Measurements from ENCODE around the gene DCLK1.

DCLK1 gene

GRCh38 chr13:35898041-35898440 is 233.1 kb downstream of the DCLK1 start:
- DNase-seq (ENCODE audit: low spot score): no peak

- no peak for DNase-seq (ENCODE audit: low spot score)
Measured at GRCh38 chr13:35894636-35895035, 236.5 kb downstream of the DCLK1 start.

- DNase-seq (ENCODE audit: low spot score): no peak
Measured at GRCh38 chr13:35892837-35893814, 238.1 kb downstream of the DCLK1 start.

DNA sequence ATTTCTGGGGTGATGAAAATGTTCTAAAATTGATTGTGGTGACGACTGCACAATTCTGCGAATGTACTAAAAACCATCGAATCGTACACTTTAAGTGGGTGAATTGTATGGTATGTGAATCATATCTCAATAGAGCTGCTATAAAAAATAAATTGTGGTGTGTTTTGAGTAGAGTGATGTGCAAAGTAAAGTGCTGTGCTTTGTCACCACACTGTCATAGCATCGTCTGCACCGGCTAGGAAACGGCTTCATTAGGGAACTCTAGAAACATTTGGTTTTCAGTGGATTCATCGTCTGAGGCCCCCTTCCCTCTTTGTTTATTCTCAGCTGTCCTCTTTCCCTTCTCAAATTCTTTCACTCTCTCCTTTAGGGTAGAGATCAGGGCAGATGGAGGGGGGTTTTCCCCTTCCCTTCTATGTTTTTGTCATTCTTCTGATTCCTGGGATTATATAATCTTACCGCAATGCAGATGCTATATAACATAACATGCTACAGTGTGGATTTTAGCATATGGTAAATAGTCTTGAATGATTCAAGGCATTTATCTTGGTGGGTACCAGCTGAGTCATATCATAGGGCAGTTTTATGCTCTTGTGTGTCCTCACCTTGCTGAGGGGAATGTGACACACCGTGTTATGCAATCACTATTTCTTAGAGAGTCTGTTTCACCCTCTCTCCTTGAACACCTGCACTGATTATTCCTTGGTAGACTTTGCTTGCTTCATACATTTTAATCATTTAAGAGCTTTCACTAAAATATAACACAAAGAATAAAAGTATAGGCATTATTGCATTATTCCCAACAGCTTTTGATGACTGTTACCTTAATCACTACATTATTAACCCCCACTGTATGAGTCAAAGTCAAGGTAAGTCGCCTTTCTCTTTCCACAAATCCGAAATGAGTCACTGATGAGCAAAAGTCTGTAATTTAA is 239.4 kb downstream of the DCLK1 start:
- DNase-seq (ENCODE audit: low spot score): no peak

DNA sequence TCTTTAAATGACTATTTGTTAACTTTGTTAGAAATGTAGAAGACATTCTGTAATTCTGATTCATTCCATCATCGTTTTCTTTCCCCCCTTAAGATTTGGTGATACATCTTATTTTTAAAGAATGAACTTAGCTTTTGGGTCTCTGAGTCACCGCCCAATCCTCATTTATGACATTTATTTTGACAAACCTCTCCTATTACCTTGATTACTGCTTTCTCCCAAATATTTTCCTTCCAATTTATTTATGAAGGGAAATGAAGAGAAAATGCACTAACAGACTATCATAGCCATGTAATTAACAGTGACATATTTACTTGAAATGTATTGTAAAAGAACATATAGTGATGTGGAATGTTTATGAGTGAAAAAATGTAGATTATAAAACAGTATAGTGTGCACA is 241.6 kb downstream of the DCLK1 start:
- DNase-seq (ENCODE audit: low spot score): no peak

DNA sequence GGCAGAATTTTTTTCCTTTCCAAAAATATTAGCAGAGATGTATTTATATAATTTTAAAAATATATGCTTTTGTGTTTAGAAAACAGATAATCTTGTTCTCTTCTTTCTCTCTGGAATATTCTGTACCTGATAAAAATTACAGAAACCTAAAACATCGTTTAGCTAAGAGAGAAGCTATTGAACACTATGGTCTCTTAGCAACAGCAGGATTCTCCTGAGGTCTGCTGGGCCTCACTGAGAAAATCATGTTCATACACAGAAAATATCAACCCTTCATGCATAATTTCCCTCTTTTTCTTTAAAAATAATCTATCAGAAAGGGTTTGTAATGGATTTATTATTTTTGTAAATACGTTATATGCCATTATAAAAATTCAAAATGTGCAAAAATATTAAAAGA is 242.2 kb downstream of the DCLK1 start:
- DNase-seq (ENCODE audit: low spot score): no peak

DNA sequence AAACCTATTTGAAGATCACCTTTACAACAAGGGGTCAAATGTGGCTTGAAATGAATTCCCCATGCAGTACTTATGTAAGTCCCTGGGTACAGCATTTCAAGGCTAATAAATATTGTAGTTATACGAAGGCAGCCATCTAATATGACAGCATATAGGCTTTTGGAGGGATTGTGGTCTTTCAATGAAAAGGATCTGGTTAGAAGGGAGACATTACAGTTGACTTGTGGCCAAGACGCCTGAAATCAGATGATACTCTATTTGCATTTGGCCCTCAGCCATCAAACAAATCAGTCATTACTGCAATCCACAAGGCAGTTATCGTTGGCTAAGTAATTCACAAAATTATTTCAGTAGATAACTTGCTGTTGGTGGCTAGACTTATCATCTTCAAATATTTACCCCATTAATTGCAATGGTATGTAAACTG is 242.7 kb downstream of the DCLK1 start:
- DNase-seq (ENCODE audit: low spot score): no peak

DNA sequence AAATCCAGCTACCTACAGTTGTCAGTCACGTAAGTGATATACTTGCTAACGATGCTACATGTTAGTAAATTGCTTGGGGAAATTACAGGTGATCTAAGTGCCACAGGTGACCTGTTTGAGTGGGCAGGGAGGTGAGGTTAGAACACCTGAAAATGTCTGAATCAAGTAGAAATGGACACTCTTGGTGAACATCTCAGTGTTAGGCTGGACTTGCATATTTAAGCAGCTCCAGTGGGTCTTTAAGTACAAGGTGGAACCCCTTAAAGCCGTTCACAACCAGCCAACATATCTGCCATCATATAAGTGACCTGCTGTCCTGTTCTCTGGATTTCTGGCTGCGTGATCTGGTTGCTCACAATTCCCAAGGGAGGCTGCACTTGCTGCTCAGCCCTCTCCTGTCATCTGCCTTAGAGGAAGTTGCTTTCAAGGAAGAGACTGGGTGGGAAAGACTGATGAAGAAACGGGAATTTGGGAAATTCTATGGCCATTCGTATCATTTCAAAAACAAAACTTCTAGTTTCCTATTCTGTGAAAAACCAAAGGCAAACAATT is 244.0 kb downstream of the DCLK1 start:
- DNase-seq (ENCODE audit: low spot score): no peak

- no peak for DNase-seq (ENCODE audit: low spot score)
Measured at GRCh38 chr13:35886332-35887114, 244.7 kb downstream of the DCLK1 start.

DNA sequence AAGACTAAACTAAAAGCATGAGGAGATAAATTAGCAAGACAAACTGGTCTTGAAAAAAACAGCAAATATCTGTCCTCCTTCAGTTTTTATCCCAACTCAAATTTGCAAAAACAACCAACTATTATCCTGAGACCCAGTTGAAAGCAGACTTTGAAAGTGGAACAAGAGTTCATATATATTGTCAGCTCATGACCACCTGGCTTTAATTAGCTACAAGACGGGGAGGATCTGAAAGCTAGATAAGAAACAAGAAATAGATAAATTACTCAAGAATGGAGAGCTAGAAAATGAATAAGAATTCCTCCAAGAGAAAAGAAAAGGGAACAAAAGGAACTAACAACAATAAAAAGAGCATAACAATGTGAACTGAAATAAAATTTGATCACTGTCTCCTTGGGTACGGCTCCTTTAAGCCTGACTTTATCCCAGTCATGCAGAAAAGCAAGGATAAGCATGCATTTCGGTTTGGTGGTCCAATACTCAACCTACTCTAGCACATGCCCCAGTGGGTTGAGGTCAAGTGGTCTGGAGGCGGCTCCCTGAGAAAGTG is 246.9 kb downstream of the DCLK1 start:
- no peak for DNase-seq (ENCODE audit: low spot score)

DNA sequence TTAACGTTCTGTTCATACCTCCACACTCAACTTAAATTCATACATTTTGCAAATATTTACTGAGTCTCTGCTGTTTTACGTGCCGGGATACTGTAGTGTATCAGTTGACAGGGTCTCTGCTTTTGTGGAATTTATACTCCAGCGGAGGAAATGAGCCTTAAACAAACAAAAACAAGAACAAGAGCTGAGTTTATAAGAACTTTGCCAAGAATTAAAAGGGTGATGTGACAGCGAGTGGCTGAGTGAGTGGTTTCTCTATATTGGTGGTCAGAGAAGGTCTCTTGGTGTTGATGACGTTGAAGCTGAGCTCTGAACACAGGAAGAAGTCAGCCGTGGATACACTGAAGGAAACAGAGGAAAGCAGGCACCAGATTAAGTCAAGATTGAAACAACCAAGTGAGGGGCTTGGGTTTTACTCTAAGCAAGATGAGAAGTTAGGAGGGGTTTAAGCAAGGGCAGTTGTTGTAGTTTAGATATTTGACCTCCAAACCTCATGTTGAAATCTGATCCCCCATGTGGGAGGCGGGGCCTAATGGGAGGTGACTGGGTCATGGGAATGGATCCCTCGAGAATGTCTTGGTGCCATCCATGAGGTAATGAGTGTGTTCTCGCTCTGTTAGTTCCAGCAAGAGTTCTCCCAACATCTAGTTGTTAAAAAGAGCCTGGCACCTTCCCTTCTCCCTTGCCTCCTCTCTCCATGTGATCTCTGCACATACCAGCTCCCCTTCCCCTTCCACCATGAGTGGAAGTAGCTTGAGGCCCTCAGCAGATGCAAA is 248.3 kb downstream of the DCLK1 start:
- DNase-seq (ENCODE audit: low spot score): no peak

GRCh38 chr13:35881360-35881759 is 249.8 kb downstream of the DCLK1 start:
- DNase-seq (ENCODE audit: low spot score): no peak

DNA sequence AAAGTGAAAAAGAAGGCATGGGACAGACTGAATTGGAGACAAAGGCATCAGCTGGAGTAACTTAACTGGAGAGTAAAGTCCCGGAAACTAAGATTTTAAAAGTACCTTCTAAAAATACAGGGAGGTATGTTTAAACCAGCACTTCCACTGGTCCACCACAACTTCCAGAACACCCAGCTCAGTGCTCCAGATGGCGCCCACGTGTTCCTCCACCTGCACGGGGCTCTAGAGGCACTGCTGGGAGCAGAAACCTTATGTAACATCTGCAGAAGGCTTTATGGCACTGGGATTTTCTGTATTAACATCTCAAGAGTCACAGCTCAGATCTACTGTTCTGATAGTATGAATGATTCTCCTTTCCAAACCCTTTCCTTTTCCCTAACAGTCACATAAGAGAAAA is 252.1 kb downstream of the DCLK1 start:
- DNase-seq (ENCODE audit: low spot score): no peak

DNA sequence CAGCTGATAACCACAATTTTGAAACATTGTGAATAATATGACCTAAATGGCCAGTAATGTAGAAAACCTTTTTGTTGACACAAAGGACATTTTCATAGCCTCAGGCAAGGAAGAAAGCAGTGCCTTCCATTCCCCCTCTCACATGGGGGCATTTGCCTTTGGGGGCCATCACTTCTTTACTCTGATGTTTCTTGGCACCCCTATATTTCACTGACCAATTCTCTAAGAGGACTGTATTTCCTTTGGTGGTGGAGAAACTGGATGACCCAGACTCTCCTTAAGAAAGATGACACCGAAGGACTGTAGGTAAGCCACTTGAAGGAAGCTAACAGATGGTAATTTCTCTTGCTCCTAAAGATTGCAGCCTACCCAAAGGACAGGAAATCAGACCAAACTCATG is 254.6 kb downstream of the DCLK1 start:
- DNase-seq (ENCODE audit: low spot score): no peak

GRCh38 chr13:35874704-35875103 is 256.5 kb downstream of the DCLK1 start:
- no peak for DNase-seq (ENCODE audit: low spot score)

DNA sequence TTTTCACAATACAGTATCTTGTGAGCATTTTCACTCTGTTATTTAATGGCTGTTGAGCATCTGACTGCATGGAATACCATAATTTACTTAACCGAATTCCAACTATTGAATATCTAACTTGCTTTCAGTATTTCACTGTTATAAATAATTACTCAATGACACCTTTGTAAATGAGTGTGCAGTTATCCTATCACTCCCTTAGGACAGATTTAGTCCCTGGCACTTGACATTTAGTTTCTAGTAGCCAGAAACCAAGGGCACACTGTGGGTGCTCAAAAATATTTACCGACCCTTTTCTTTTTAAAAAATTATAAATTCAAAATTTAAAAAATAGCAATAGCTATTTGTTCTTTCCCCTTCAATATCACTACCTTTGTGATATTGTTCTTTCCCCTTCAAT is 258.8 kb downstream of the DCLK1 start:
- DNase-seq (ENCODE audit: low spot score): no peak

DNA sequence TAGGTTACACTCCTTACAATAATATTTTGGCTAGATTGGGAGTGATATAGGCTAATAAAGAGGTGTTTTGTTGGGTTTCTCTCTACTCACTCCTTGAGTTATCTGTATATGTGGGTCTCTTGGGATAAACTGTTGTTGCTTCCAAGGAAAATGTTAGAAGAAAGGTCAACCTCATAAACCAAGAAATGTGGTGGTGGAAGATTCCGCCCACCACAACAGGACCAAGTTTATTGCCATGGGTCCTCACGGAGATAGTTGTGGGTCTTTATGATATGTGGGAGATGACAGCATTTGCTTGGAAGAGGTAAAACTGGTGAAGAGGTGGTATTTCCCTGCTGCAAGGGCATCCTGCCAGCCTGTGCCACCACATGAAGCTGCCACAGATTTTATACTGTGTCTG is 259.6 kb downstream of the DCLK1 start:
- DNase-seq (ENCODE audit: low spot score): no peak

- no peak for DNase-seq (ENCODE audit: low spot score)
Measured at GRCh38 chr13:35866801-35867200, 264.4 kb downstream of the DCLK1 start.

DNA sequence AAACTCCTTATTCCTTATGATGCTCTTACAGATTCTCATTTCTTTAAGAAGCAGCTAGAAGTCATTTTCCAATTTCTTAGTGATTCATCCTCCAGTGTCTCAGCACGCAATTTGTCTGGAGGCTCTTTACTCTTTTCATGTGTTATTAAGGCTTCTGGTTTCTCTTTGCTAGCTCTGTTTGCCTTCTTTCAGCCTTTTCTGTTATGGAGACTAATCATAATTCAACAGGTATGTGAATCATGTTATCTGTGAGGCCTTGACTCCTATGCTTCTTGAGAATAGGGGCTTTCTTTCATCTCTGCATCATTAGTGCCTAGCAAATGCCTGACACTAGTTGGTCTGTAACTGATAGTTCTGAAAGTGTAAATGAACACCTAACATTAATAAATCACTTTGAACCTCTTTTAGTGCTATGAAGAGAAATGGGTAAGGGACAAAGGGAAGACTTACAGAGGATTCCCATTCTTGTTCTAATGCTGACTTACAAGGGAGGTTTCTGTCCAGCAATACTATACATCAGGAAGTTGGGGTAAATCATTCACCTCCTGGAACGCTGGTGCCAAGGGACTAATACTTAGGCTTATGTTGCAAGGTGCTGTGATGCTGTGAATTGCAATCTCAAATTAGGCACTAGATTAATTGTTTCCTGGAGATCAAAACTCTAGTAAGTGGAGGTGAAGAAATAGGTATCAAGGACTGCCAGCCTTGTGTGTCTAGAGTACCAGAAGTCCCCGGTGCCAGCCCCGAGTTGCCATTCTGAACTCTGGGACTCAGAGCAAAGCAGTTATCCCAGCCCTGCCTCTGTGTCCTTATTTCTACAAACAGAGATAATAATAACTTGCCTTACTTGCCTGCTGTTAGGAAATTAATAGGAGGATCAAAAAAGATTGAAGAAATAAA is 265.6 kb downstream of the DCLK1 start:
- no peak for DNase-seq (ENCODE audit: low spot score)

DNA sequence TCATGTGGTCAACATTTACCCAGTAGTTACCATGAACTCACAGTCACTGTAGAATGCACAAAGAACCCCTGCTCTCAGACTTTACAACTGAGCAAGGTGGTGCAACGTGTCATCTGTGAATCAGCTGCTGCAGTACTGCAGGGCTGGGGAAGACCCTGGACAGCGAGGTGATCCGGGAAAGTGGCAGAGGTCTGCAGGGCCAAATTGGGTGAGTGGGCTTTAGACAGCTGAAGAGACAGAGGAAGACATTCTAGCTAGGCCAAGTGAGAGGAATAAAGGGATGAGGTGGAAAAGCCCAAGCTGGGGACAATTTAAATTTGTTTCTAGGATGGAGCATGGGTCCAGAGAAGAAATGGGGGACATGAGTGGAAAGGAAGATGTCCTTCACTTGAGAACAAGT is 270.5 kb downstream of the DCLK1 start:
- DNase-seq (ENCODE audit: low spot score): no peak
